ENCODE measurements around the gene EIF5.

- no peak for TF ChIP-seq CTCF (IDR thresholded peaks at IDR 0.05)
- no peak for TF ChIP-seq POLR2A (IDR thresholded peaks at IDR 0.05)
These were observed 40.6 kb upstream of the EIF5 start for GRCh38 chr14:103293465-103293864.

Data from right lobe of liver (tissue), 4 donors.